Measurements from ENCODE around the gene TGFB1I1.
"Not testable (repeated sequence)": the region's sequence is repeated elsewhere in the genome, so short reads cannot be mapped to it uniquely, and the experiment has no call there.

The TGFB1I1 gene

DNA sequence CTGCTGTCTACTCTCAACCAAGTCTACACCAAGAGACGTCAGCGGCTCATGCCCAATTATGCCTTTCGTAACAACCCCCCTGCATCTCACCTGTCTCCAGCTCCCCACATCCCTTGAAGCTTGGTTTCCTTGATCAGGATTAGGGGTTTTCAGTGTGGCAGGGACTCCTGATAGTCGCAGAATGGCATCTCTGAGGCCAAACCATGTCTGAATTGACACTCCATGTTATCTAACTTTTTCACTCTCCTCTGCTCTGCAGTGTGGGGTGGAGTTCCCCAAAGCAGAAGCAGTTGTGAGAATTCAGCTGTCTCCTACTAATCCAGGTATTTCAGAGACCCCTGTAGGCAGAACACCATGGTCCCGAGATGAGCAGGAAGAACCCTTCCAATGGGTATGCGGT, 50.1 kb downstream of the TGFB1I1 start:
- DNase-seq: no peak

- DNase-seq: not testable (repeated sequence)
These were observed 51.8 kb downstream of the TGFB1I1 start for GRCh38 chr16:31523768-31524167.

GRCh38 chr16:31525113-31525512, 53.2 kb downstream of the TGFB1I1 start:
- no peak for DNase-seq
